MM.1S (cell line): ENCODE data around the gene CD82.

Source experiments
- DNase-seq: peaks from one replicate; pipeline ENCODE4 v3.0.0-alpha.2; 2015
- H2AFZ ChIP-seq: fragments of 300-600 bp; sonication (generic); 2 replicates; pipeline ENCODE4 v1.6.0; 2016; ENCODE audit warnings: antibody characterized with exemption, low read length
- H3F3A ChIP-seq: fragments of 300-600 bp; sonication (generic); 2 replicates; pipeline ENCODE4 v1.6.1; 2016; ENCODE audit warnings: mild to moderate bottlenecking, antibody characterized with exemption, low read length, moderate library complexity, mixed read lengths; ENCODE audit not compliant: insufficient read depth
- H3K27ac ChIP-seq: fragments of 300-600 bp; sonication (generic); 2 replicates; pipeline ENCODE4 v1.5.1; 2016; ENCODE audit warnings: mild to moderate bottlenecking, low read length
- H3K27me3 ChIP-seq: fragments of 300-600 bp; sonication (generic); replicated peaks from 2 replicates; pipeline ENCODE4 v1.6.0; 2016; ENCODE audit warnings: low read length; ENCODE audit not compliant: insufficient read depth
- H3K36me3 ChIP-seq: fragments of 300-600 bp; sonication (generic); replicated peaks from 2 replicates; pipeline ENCODE4 v1.6.1; 2016; ENCODE audit warnings: mild to moderate bottlenecking, low read length, mixed read lengths; ENCODE audit not compliant: insufficient read depth
- H3K4me1 ChIP-seq: fragments of 300-600 bp; sonication (generic); 2 replicates; pipeline ENCODE4 v1.6.1; 2016; ENCODE audit warnings: low read length, mixed read lengths
- H3K4me2 ChIP-seq: fragments of 300-600 bp; sonication (generic); 2 replicates; pipeline ENCODE4 v1.6.0; 2016; ENCODE audit warnings: low read depth, low read length
- H3K4me3 ChIP-seq: fragments of 300-600 bp; sonication (generic); 2 replicates; pipeline ENCODE4 v1.5.1; 2016; ENCODE audit warnings: low read length, mixed read lengths
- H3K79me2 ChIP-seq: fragments of 300-600 bp; sonication (generic); 2 replicates; pipeline ENCODE4 v1.6.1; 2016; ENCODE audit warnings: mixed run types, low read length, mixed read lengths
- H3K9ac ChIP-seq: fragments of 300-600 bp; sonication (generic); 2 replicates; pipeline ENCODE4 v1.6.1; 2016; ENCODE audit warnings: low read length, mixed read lengths
- H3K9me2 ChIP-seq: fragments of 300-600 bp; sonication (generic); replicated peaks from 2 replicates; pipeline ENCODE4 v1.6.1; 2016; ENCODE audit warnings: mild to moderate bottlenecking, low read length, mixed read lengths; ENCODE audit not compliant: insufficient read depth
- H3K9me3 ChIP-seq: fragments of 300-600 bp; sonication (generic); replicated peaks from 2 replicates; pipeline ENCODE4 v1.6.1; 2016; ENCODE audit warnings: mild to moderate bottlenecking, low read length, mixed read lengths; ENCODE audit not compliant: insufficient read depth
- H4K20me1 ChIP-seq: fragments of 300-600 bp; sonication (generic); 2 replicates; pipeline ENCODE4 v1.6.1; 2016; ENCODE audit warnings: mild to moderate bottlenecking, low read length, moderate library complexity, mixed read lengths; ENCODE audit not compliant: insufficient read depth
- CTCF ChIP-seq: fragments of 300-600 bp; sonication (generic); IDR thresholded peaks from 2 replicates; pipeline ENCODE4 v1.5.1; 2016; ENCODE audit warnings: antibody characterized with exemption, low read length, mixed read lengths
- EZH2 ChIP-seq: fragments of 300-600 bp; sonication (generic); optimal IDR thresholded peaks from 2 replicates; pipeline ENCODE3; 2017; ENCODE audit warnings: low read depth, mild to moderate bottlenecking, antibody characterized with exemption, low read length, mixed read lengths
- EZH2phosphoT487 ChIP-seq: fragments of 300-600 bp; sonication (generic); IDR thresholded peaks from 2 replicates; pipeline ENCODE4 v1.6.1; 2018; ENCODE audit warnings: antibody characterized with exemption, low read length

Gene CD82

GRCh38 chr11:44589301-44589700 lies 23.8 kb downstream of the CD82 start:
- Histone ChIP-seq H3K79me2 (peaks cover 15% of the 10 kb centered on the region), H3K4me1 (no peaks in the 10 kb centered on the region), H3K9me3 (no peaks in the 10 kb centered on the region), H3K4me3 (no peak overlapping the region), H3K9ac (no peak overlapping the region), H3K4me2 (no peak overlapping the region), H2AFZ (no peak overlapping the region), H3K27me3 (no peaks in the 10 kb centered on the region), H3F3A (no peaks in the 10 kb centered on the region), H3K36me3 (no peaks in the 10 kb centered on the region; the same call in 1 of the 2 replicates), H3K9me2 (no peaks in the 10 kb centered on the region), H4K20me1 (no peaks in the 10 kb centered on the region), H3K27ac (no peak overlapping the region)
- TF ChIP-seq EZH2, result no peak
- TF ChIP-seq EZH2phosphoT487, result no peak
- TF ChIP-seq CTCF, result no peak
- no peak for DNase-seq

GRCh38 chr11:44590769-44591168 lies 25.3 kb downstream of the CD82 start:
- no peak for DNase-seq
- no peak for TF ChIP-seq EZH2
- TF ChIP-seq CTCF, result no peak
- TF ChIP-seq EZH2phosphoT487, result no peak
- Histone ChIP-seq H3K4me1 (peaks cover 8% of the 10 kb centered on the region), H3K4me2 (no peak overlapping the region), H3K4me3 (no peak overlapping the region), H3K36me3 (no peaks in the 10 kb centered on the region; the same call in 1 of the 2 replicates), H3K9ac (no peak overlapping the region), H3F3A (peaks cover 2% of the 10 kb centered on the region), H2AFZ (no peak overlapping the region), H3K27me3 (no peaks in the 10 kb centered on the region), H3K9me2 (no peaks in the 10 kb centered on the region), H4K20me1 (no peaks in the 10 kb centered on the region), H3K79me2 (peaks cover 7% of the 10 kb centered on the region; the same call in 1 of the 2 replicates), H3K27ac (no peak overlapping the region), H3K9me3 (no peaks in the 10 kb centered on the region)

- peaks cover 5% of the 10 kb centered on the region; the same call in 1 of the 2 replicates for H3K79me2 ChIP-seq
- no peaks in the 10 kb centered on the region for H3K27me3 ChIP-seq
- no peaks in the 10 kb centered on the region for H3K9me3 ChIP-seq
- no peak for DNase-seq
- H3F3A ChIP-seq, result peaks cover 9% of the 10 kb centered on the region
- no peaks in the 10 kb centered on the region for H3K9me2 ChIP-seq
- H3K27ac ChIP-seq, result no peak overlapping the region
- H3K9ac ChIP-seq, result no peak overlapping the region
- H2AFZ ChIP-seq, result no peak overlapping the region
- H3K36me3 ChIP-seq, result no peaks in the 10 kb centered on the region; the same call in 1 of the 2 replicates
- no peak overlapping the region for H3K4me3 ChIP-seq
- H4K20me1 ChIP-seq, result no peaks in the 10 kb centered on the region
- no peak overlapping the region for H3K4me2 ChIP-seq
- TF ChIP-seq EZH2phosphoT487, result no peak
- no peak for TF ChIP-seq EZH2
- TF ChIP-seq CTCF, result no peak
- H3K4me1 ChIP-seq, result peaks cover 15% of the 10 kb centered on the region
Observed at GRCh38 chr11:44591557-44591956, 26.1 kb downstream of the CD82 start.
